Activated CD4-positive, alpha-beta T cell treated with anti-CD3 and anti-CD28 coated beads for 36 hours (primary cell): ENCODE measurements around the gene EDA. TPM values are rescaled to one million over a fixed set of nuclear protein-coding genes. Genes with fewer than 3 reads are reported as not detected.

Experiments used
- ATAC-seq: fragments of 200-7000 bp; cut with Tn5 transposase; one replicate; pipeline ENCODE4 v1.10.0; 2021; ENCODE audit warnings: mild to moderate bottlenecking, moderate library complexity
- CTCF ChIA-PET: fragments of 350-600 bp; sonication (Branson Sonifier 250); formaldehyde crosslinking; loops from one replicate; lab custom pipeline; 2021; ENCODE audit warnings: antibody characterized with exemption; lab: Charles Lee
- POLR2A ChIA-PET: fragments of 350-600 bp; sonication (Branson Sonifier 250); formaldehyde crosslinking; loops from one replicate; lab custom pipeline; 2021; ENCODE audit warnings: antibody characterized with exemption, inconsistent platforms; lab: Charles Lee
- DNase-seq: peaks from one replicate; pipeline ENCODE4 v3.0.0-alpha.2; 2020
- H3K27ac Mint-ChIP-seq: one replicate; pipeline ENCODE4 v1.8.0; 2021; ENCODE audit warnings: mixed read lengths
- H3K27me3 Mint-ChIP-seq: one replicate; pipeline ENCODE4 v1.8.0; 2021; ENCODE audit warnings: mixed read lengths
- H3K36me3 Mint-ChIP-seq: one replicate; pipeline ENCODE4 v1.8.0; 2021; ENCODE audit warnings: low read depth, mixed read lengths
- H3K4me1 Mint-ChIP-seq: one replicate; pipeline ENCODE4 v1.8.0; 2021; ENCODE audit warnings: mixed read lengths
- H3K4me3 Mint-ChIP-seq: one replicate; pipeline ENCODE4 v1.8.0; 2021; ENCODE audit warnings: mild to moderate bottlenecking, moderate library complexity, mixed read lengths
- H3K9me3 Mint-ChIP-seq: one replicate; pipeline ENCODE4 v1.8.0; 2021; ENCODE audit warnings: low read depth, mixed read lengths
- intact Hi-C, 2 experiments: fragments of 100-400 bp; cut with DNase I in 1 of 2; cut with micrococcal nuclease in 1 of 2; formaldehyde crosslinking; loops; one replicate each; pipeline versions ENCODE4 v1.14.2 to v1.15.1; 2022 to 2024; cut with DNase I, micrococcal nuclease
- total RNA-seq, 2 experiments: library from RNA; stranded (reverse); gene quantifications; one replicate each; pipeline ENCODE4 v1.2.3, GENCODE V29; 2021

The EDA gene
- total RNA-seq, 2 experiments from 2014 or later, result 0.73 to 1.1 TPM

GRCh38 chrX:70046978-70047377 is 431.1 kb downstream of the EDA start:
- Mint-ChIP-seq H3K36me3 (no peaks in the 10 kb centered on the region), H3K4me1 (no peaks in the 10 kb centered on the region)
- CTCF ChIA-PET, result no interaction called here

GRCh38 chrX:70049406-70049805 is 433.5 kb downstream of the EDA start:
- H3K27ac Mint-ChIP-seq, result no peak overlapping the region
- H3K27me3 Mint-ChIP-seq, result no peaks in the 10 kb centered on the region
- H3K4me3 Mint-ChIP-seq, result no peak overlapping the region
- DNase-seq (no peak), ATAC-seq (no peak)
- ChIA-PET POLR2A (no interaction called here), CTCF (no interaction called here)
- no peaks in the 10 kb centered on the region for H3K4me1 Mint-ChIP-seq
- intact Hi-C loops, result no loop called here
- H3K36me3 Mint-ChIP-seq, result no peaks in the 10 kb centered on the region
- H3K9me3 Mint-ChIP-seq, result no peaks in the 10 kb centered on the region

More at GRCh38 chrX:70046978-70047377, 431.1 kb downstream of the EDA start:
- intact Hi-C loops, result no loop called here
- Mint-ChIP-seq H3K4me3 (no peak overlapping the region), H3K9me3 (no peaks in the 10 kb centered on the region), H3K27ac (no peak overlapping the region), H3K27me3 (no peaks in the 10 kb centered on the region)
- no peak for DNase-seq
- no peak for ATAC-seq
- POLR2A ChIA-PET, result no interaction called here

- CTCF ChIA-PET, result no interaction called here
- H3K27ac Mint-ChIP-seq, result no peak within 1 kb of the TSS
- POLR2A ChIA-PET, result no interaction called here
- H3K4me3 Mint-ChIP-seq, result no peak within 1 kb of the TSS
- ATAC-seq, result no peak
- H3K4me1 Mint-ChIP-seq, result no peaks in the 10 kb centered on the region
- DNase-seq, result no peak
- no peaks in the 10 kb centered on the region for H3K27me3 Mint-ChIP-seq
- no peaks in the 10 kb centered on the region for H3K9me3 Mint-ChIP-seq
- intact Hi-C loops, result no loop called here
- no peaks in the 10 kb centered on the region for H3K36me3 Mint-ChIP-seq
Measured at GRCh38 chrX:70049925-70050324, 434.0 kb downstream of the EDA start, which contains the start of gene AWAT2. AWAT2 (minus strand) TSS chrX:70049938; CDS start chrX:70049932, 6 bp downstream.

- Mint-ChIP-seq H3K27me3 (peaks cover 3% of the 10 kb centered on the region), H3K27ac (no peak overlapping the region), H3K36me3 (no peaks in the 10 kb centered on the region), H3K4me3 (no peak overlapping the region), H3K9me3 (no peaks in the 10 kb centered on the region), H3K4me1 (no peaks in the 10 kb centered on the region)
- ChIA-PET CTCF (no interaction called here), POLR2A (no interaction called here)
- intact Hi-C loops, result no loop called here
- no peak for DNase-seq
- no peak for ATAC-seq
Measured at GRCh38 chrX:70052895-70053615, 437.1 kb downstream of the EDA start.

- ATAC-seq (no peak), DNase-seq (no peak)
- no peaks in the 10 kb centered on the region for H3K36me3 Mint-ChIP-seq
- H3K4me1 Mint-ChIP-seq, result no peaks in the 10 kb centered on the region
- no peaks in the 10 kb centered on the region for H3K9me3 Mint-ChIP-seq
- POLR2A ChIA-PET, result no interaction called here
- H3K27me3 Mint-ChIP-seq, result peaks cover 3% of the 10 kb centered on the region
- H3K4me3 Mint-ChIP-seq, result no peak overlapping the region
- no peak overlapping the region for H3K27ac Mint-ChIP-seq
- intact Hi-C loops, result no loop called here
- CTCF ChIA-PET, result no interaction called here
Measured at GRCh38 chrX:70054391-70054790, 438.5 kb downstream of the EDA start.

GRCh38 chrX:70062076-70062475 is 446.2 kb downstream of the EDA start, which contains the start of gene OTUD6A:
OTUD6A (plus strand) TSS chrX:70062457; CDS start chrX:70062525, 68 bp downstream.
- Mint-ChIP-seq H3K4me3 (no peak within 1 kb of the TSS), H3K36me3 (no peaks in the 10 kb centered on the region), H3K27ac (no peak within 1 kb of the TSS), H3K27me3 (no peaks in the 10 kb centered on the region), H3K9me3 (no peaks in the 10 kb centered on the region), H3K4me1 (no peaks in the 10 kb centered on the region)
- ChIA-PET CTCF (no interaction called here), POLR2A (no interaction called here)
- no peak for ATAC-seq
- intact Hi-C loops, result no loop called here
- DNase-seq, result no peak

GRCh38 chrX:70062961-70063550 is 447.1 kb downstream of the EDA start:
- DNase-seq (no peak), ATAC-seq (no peak)
- CTCF ChIA-PET, result no interaction called here
- H3K36me3 Mint-ChIP-seq, result no peaks in the 10 kb centered on the region
- H3K27ac Mint-ChIP-seq, result no peak overlapping the region
- intact Hi-C loops, result no loop called here
- no peaks in the 10 kb centered on the region for H3K4me1 Mint-ChIP-seq
- POLR2A ChIA-PET, result no interaction called here
- H3K9me3 Mint-ChIP-seq, result no peaks in the 10 kb centered on the region
- no peak overlapping the region for H3K4me3 Mint-ChIP-seq
- no peaks in the 10 kb centered on the region for H3K27me3 Mint-ChIP-seq

GRCh38 chrX:70066646-70067045 is 450.7 kb downstream of the EDA start:
- intact Hi-C loops, result no loop called here
- POLR2A ChIA-PET, result no interaction called here
- H3K9me3 Mint-ChIP-seq, result no peaks in the 10 kb centered on the region
- H3K4me1 Mint-ChIP-seq, result no peaks in the 10 kb centered on the region
- no peaks in the 10 kb centered on the region for H3K27me3 Mint-ChIP-seq
- ATAC-seq, result no peak
- no peak overlapping the region for H3K4me3 Mint-ChIP-seq
- no peak for DNase-seq
- no peaks in the 10 kb centered on the region for H3K36me3 Mint-ChIP-seq
- CTCF ChIA-PET, result interaction anchor here (0.6 kb wide), 1 partner anchor 8 kb away, joined by 3 read pairs; no protein-coding TSS in a partner anchor
- H3K27ac Mint-ChIP-seq, result no peak overlapping the region

- intact Hi-C loops, result no loop called here
- H3K36me3 Mint-ChIP-seq, result no peaks in the 10 kb centered on the region
- no peaks in the 10 kb centered on the region for H3K4me1 Mint-ChIP-seq
- no peak for DNase-seq
- peaks cover 2% of the 10 kb centered on the region for H3K27me3 Mint-ChIP-seq
- CTCF ChIA-PET, result no interaction called here
- no peak overlapping the region for H3K4me3 Mint-ChIP-seq
- POLR2A ChIA-PET, result no interaction called here
- no peak for ATAC-seq
- no peaks in the 10 kb centered on the region for H3K9me3 Mint-ChIP-seq
- no peak overlapping the region for H3K27ac Mint-ChIP-seq
Measured at GRCh38 chrX:70079297-70079696, 463.4 kb downstream of the EDA start.

- intact Hi-C loops, result no loop called here
Measured at GRCh38 chrX:70079870-70080269, 464.0 kb downstream of the EDA start.

GRCh38 chrX:70082723-70083122 is 466.8 kb downstream of the EDA start:
- H3K27me3 Mint-ChIP-seq, result peaks cover 2% of the 10 kb centered on the region
- intact Hi-C loops, result no loop called here
- ATAC-seq (no peak), DNase-seq (no peak)
- no peaks in the 10 kb centered on the region for H3K9me3 Mint-ChIP-seq
- no peaks in the 10 kb centered on the region for H3K36me3 Mint-ChIP-seq
- ChIA-PET CTCF (interaction anchor here (1.3 kb wide), 1 partner anchor 14 kb away, joined by 4 read pairs; no protein-coding TSS in a partner anchor), POLR2A (no interaction called here)
- no peaks in the 10 kb centered on the region for H3K4me1 Mint-ChIP-seq
- no peak overlapping the region for H3K27ac Mint-ChIP-seq
- no peak overlapping the region for H3K4me3 Mint-ChIP-seq

More at GRCh38 chrX:70079870-70080269, 464.0 kb downstream of the EDA start:
- Mint-ChIP-seq H3K4me3 (no peak overlapping the region), H3K36me3 (no peaks in the 10 kb centered on the region), H3K27me3 (peaks cover 2% of the 10 kb centered on the region), H3K4me1 (no peaks in the 10 kb centered on the region), H3K9me3 (no peaks in the 10 kb centered on the region), H3K27ac (no peak overlapping the region)
- CTCF ChIA-PET, result no interaction called here
- ATAC-seq (no peak), DNase-seq (no peak)
- POLR2A ChIA-PET, result no interaction called here

GRCh38 chrX:70084592-70085240 is 468.8 kb downstream of the EDA start:
- CTCF ChIA-PET, result no interaction called here
- Mint-ChIP-seq H3K9me3 (no peaks in the 10 kb centered on the region), H3K4me3 (no peak overlapping the region), H3K36me3 (no peaks in the 10 kb centered on the region), H3K4me1 (no peaks in the 10 kb centered on the region), H3K27me3 (no peaks in the 10 kb centered on the region), H3K27ac (no peak overlapping the region)
- POLR2A ChIA-PET, result no interaction called here
- DNase-seq (no peak), ATAC-seq (no peak)
- intact Hi-C loops, result no loop called here
